ENCODE measurements around the gene RASSF6. TPM values are rescaled to one million over a fixed set of nuclear protein-coding genes. Genes with fewer than 3 reads are reported as not detected.

The RASSF6 gene
- total and polyA plus RNA-seq, 2 donors (not counting 1 experiment from before 2014, with no cell fraction given): under 0.01 to 0.01 TPM

- no peaks in the 10 kb centered on the region for H3K79me2 ChIP-seq (ENCODE audit: control insufficient read depth, insufficient read depth, low read length)
- H3K27ac ChIP-seq (ENCODE audit: insufficient read depth, low read length): no peak overlapping the region
- no peak overlapping the region for H3K4me3 ChIP-seq (replicated peaks in 1 of 4; ENCODE audit: control extremely low read depth in 1 of 4, insufficient read depth in 1 of 4, low read depth in 3 of 4, low read length in 4 of 4)
- no peaks in the 10 kb centered on the region for H3K36me3 ChIP-seq (ENCODE audit: control insufficient read depth, insufficient read depth, low read length)
- H3K27me3 ChIP-seq (ENCODE audit: control insufficient read depth, insufficient read depth, low read length): no peaks in the 10 kb centered on the region
- peaks cover 10% of the 10 kb centered on the region for H3K4me1 ChIP-seq (ENCODE audit: control insufficient read depth, extremely low read depth, insufficient read depth, low read length)
- no peak overlapping the region for H3K9ac ChIP-seq (ENCODE audit: insufficient read depth, low read length)
- TF ChIP-seq EZH2 (IDR thresholded peaks at IDR 0.05; ENCODE audit: low read length, missing control alignments) (no peak), CTCF (conservative IDR thresholded peaks at IDR 0.05 in 1 of 2, IDR thresholded peaks at IDR 0.05 in 1 of 2; ENCODE audit: low read depth in 1 of 2, low read length in 2 of 2) (peak; percentile 36 to 62)
- no peaks in the 10 kb centered on the region for H3K9me3 ChIP-seq (ENCODE audit: control insufficient read depth, insufficient read depth, low read depth, low read length)
- no peak overlapping the region for H2AFZ ChIP-seq (ENCODE audit: low read length)
- H3K4me2 ChIP-seq (ENCODE audit: extremely low read depth, insufficient read depth, low read length): no peak overlapping the region
- peak in 1 of 2 donors; percentile 68 for DNase-seq (ENCODE audit: low read depth in 2 of 2)
- no peaks in the 10 kb centered on the region for H4K20me1 ChIP-seq (ENCODE audit: control insufficient read depth, extremely low read depth, insufficient read depth, low read length)
Measured at GRCh38 chr4:73593631-73594241, 26.5 kb downstream of the RASSF6 start.

GRCh38 chr4:73589887-73590801 is 30.1 kb downstream of the RASSF6 start:
- Histone ChIP-seq H3K9me3 (ENCODE audit: control insufficient read depth, insufficient read depth, low read depth, low read length) (no peaks in the 10 kb centered on the region), H3K79me2 (ENCODE audit: control insufficient read depth, insufficient read depth, low read length) (no peaks in the 10 kb centered on the region), H4K20me1 (ENCODE audit: control insufficient read depth, extremely low read depth, insufficient read depth, low read length) (no peaks in the 10 kb centered on the region), H3K36me3 (ENCODE audit: control insufficient read depth, insufficient read depth, low read length) (no peaks in the 10 kb centered on the region), H3K4me1 (ENCODE audit: control insufficient read depth, extremely low read depth, insufficient read depth, low read length) (peaks cover 10% of the 10 kb centered on the region), H3K27ac (ENCODE audit: insufficient read depth, low read length) (peak overlapping the region; percentile 18), H3K9ac (ENCODE audit: insufficient read depth, low read length) (no peak overlapping the region), H3K4me3 (replicated peaks in 1 of 4; ENCODE audit: control extremely low read depth in 1 of 4, insufficient read depth in 1 of 4, low read depth in 3 of 4, low read length in 4 of 4) (no peak overlapping the region), H3K4me2 (ENCODE audit: extremely low read depth, insufficient read depth, low read length) (peak overlapping the region; percentile 26), H2AFZ (ENCODE audit: low read length) (no peak overlapping the region), H3K27me3 (ENCODE audit: control insufficient read depth, insufficient read depth, low read length) (no peaks in the 10 kb centered on the region)
- peak in 1 of 2 donors; percentile 47 for DNase-seq (ENCODE audit: low read depth in 2 of 2)
- TF ChIP-seq EZH2 (IDR thresholded peaks at IDR 0.05; ENCODE audit: low read length, missing control alignments) (no peak), CTCF (conservative IDR thresholded peaks at IDR 0.05 in 1 of 2, IDR thresholded peaks at IDR 0.05 in 1 of 2; ENCODE audit: low read depth in 1 of 2, low read length in 2 of 2) (no peak)

GRCh38 chr4:73589261-73589847 is 30.9 kb downstream of the RASSF6 start:
- no peaks in the 10 kb centered on the region for H3K27me3 ChIP-seq (ENCODE audit: control insufficient read depth, insufficient read depth, low read length)
- peak overlapping the region; percentile 18 for H3K27ac ChIP-seq (ENCODE audit: insufficient read depth, low read length)
- H3K9ac ChIP-seq (ENCODE audit: insufficient read depth, low read length): no peak overlapping the region

More at GRCh38 chr4:73589261-73589847, 30.9 kb downstream of the RASSF6 start:
- Histone ChIP-seq H3K4me3 (replicated peaks in 1 of 4; ENCODE audit: control extremely low read depth in 1 of 4, insufficient read depth in 1 of 4, low read depth in 3 of 4, low read length in 4 of 4) (no peak overlapping the region), H4K20me1 (ENCODE audit: control insufficient read depth, extremely low read depth, insufficient read depth, low read length) (no peaks in the 10 kb centered on the region), H3K9me3 (ENCODE audit: control insufficient read depth, insufficient read depth, low read depth, low read length) (no peaks in the 10 kb centered on the region), H2AFZ (ENCODE audit: low read length) (no peak overlapping the region), H3K4me1 (ENCODE audit: control insufficient read depth, extremely low read depth, insufficient read depth, low read length) (peaks cover 10% of the 10 kb centered on the region), H3K79me2 (ENCODE audit: control insufficient read depth, insufficient read depth, low read length) (no peaks in the 10 kb centered on the region), H3K4me2 (ENCODE audit: extremely low read depth, insufficient read depth, low read length) (peak overlapping the region; percentile 28), H3K36me3 (ENCODE audit: control insufficient read depth, insufficient read depth, low read length) (no peaks in the 10 kb centered on the region)
- peak; percentile 76 to 93 for DNase-seq (ENCODE audit: low read depth in 2 of 2)
- TF ChIP-seq EZH2 (IDR thresholded peaks at IDR 0.05; ENCODE audit: low read length, missing control alignments) (no peak), CTCF (conservative IDR thresholded peaks at IDR 0.05 in 1 of 2, IDR thresholded peaks at IDR 0.05 in 1 of 2; ENCODE audit: low read depth in 1 of 2, low read length in 2 of 2) (no peak)
